Erythroblast (primary cell): ENCODE measurements around the gene TSC2.
"Not testable (repeated sequence)": the region's sequence is repeated elsewhere in the genome, so short reads cannot be mapped to it uniquely, and the experiment has no call there.

Source experiments
- GATA1 ChIP-seq: IDR thresholded peaks from 2 replicates; pipeline ENCODE4 v1.6.1; 2011; ENCODE audit warnings: low read depth, mild to moderate bottlenecking, control low read depth, low read length, moderate library complexity
- POLR2A ChIP-seq: IDR thresholded peaks from 2 replicates; pipeline ENCODE4 v1.6.1; 2011; ENCODE audit warnings: mild to moderate bottlenecking, low read length

- not testable (repeated sequence) for TF ChIP-seq POLR2A, GATA1
These were observed 67.3 kb downstream of the TSC2 start for GRCh38 chr16:2114885-2115590.
